ENCODE results near the gene SPECC1.

Gene SPECC1

GRCh38 chr17:20241855-20242254, 232.7 kb downstream of the SPECC1 start:
- Histone ChIP-seq H3K4me3 (replicated peaks; ENCODE audit: low read depth, low read length) (no peak overlapping the region), H3K27me3 (replicated peaks; ENCODE audit: control insufficient read depth, insufficient read depth, low read length) (no peaks in the 10 kb centered on the region), H3K36me3 (ENCODE audit: control insufficient read depth, insufficient read depth, low read length) (no peaks in the 10 kb centered on the region; the same call in none of the 2 replicates)
- no peak for DNase-seq (ENCODE audit: extremely low read depth, insufficient read length)
- TF ChIP-seq CTCF (IDR thresholded peaks at IDR 0.05; ENCODE audit: insufficient read depth, low read length, poor library complexity, severe bottlenecking) = no peak

- DNase-seq (ENCODE audit: extremely low read depth, insufficient read length) = no peak
These were observed 233.1 kb downstream of the SPECC1 start for GRCh38 chr17:20242271-20242670.

GRCh38 chr17:20243524-20243923, 234.4 kb downstream of the SPECC1 start:
- no peak for TF ChIP-seq CTCF (IDR thresholded peaks at IDR 0.05; ENCODE audit: insufficient read depth, low read length, poor library complexity, severe bottlenecking)
- Histone ChIP-seq H3K27me3 (replicated peaks; ENCODE audit: control insufficient read depth, insufficient read depth, low read length) (no peaks in the 10 kb centered on the region), H3K4me3 (replicated peaks; ENCODE audit: low read depth, low read length) (no peak overlapping the region), H3K36me3 (ENCODE audit: control insufficient read depth, insufficient read depth, low read length) (peaks cover 6% of the 10 kb centered on the region; the same call in 1 of the 2 replicates)
- DNase-seq (ENCODE audit: extremely low read depth, insufficient read length) = no peak

More at GRCh38 chr17:20242271-20242670, 233.1 kb downstream of the SPECC1 start:
- Histone ChIP-seq H3K4me3 (replicated peaks; ENCODE audit: low read depth, low read length) (no peak overlapping the region), H3K27me3 (replicated peaks; ENCODE audit: control insufficient read depth, insufficient read depth, low read length) (no peaks in the 10 kb centered on the region), H3K36me3 (ENCODE audit: control insufficient read depth, insufficient read depth, low read length) (no peaks in the 10 kb centered on the region; the same call in none of the 2 replicates)
- TF ChIP-seq CTCF (IDR thresholded peaks at IDR 0.05; ENCODE audit: insufficient read depth, low read length, poor library complexity, severe bottlenecking) = no peak

GRCh38 chr17:20244671-20245070, 235.5 kb downstream of the SPECC1 start:
- peaks cover 6% of the 10 kb centered on the region; the same call in 1 of the 2 replicates for H3K36me3 ChIP-seq (ENCODE audit: control insufficient read depth, insufficient read depth, low read length)
- no peak for TF ChIP-seq CTCF (IDR thresholded peaks at IDR 0.05; ENCODE audit: insufficient read depth, low read length, poor library complexity, severe bottlenecking)
- no peak for DNase-seq (ENCODE audit: extremely low read depth, insufficient read length)

GRCh38 chr17:20246692-20247091, 237.5 kb downstream of the SPECC1 start:
- Histone ChIP-seq H3K27me3 (replicated peaks; ENCODE audit: control insufficient read depth, insufficient read depth, low read length) (no peaks in the 10 kb centered on the region), H3K4me3 (replicated peaks; ENCODE audit: low read depth, low read length) (no peak overlapping the region), H3K36me3 (ENCODE audit: control insufficient read depth, insufficient read depth, low read length) (peaks cover 6% of the 10 kb centered on the region; the same call in 1 of the 2 replicates)
- no peak for TF ChIP-seq CTCF (IDR thresholded peaks at IDR 0.05; ENCODE audit: insufficient read depth, low read length, poor library complexity, severe bottlenecking)
- no peak for DNase-seq (ENCODE audit: extremely low read depth, insufficient read length)

More at GRCh38 chr17:20244671-20245070, 235.5 kb downstream of the SPECC1 start:
- no peak overlapping the region for H3K4me3 ChIP-seq (replicated peaks; ENCODE audit: low read depth, low read length)
- no peaks in the 10 kb centered on the region for H3K27me3 ChIP-seq (replicated peaks; ENCODE audit: control insufficient read depth, insufficient read depth, low read length)

GRCh38 chr17:20253323-20253722, 244.2 kb downstream of the SPECC1 start:
- DNase-seq (ENCODE audit: extremely low read depth, insufficient read length) = no peak
- Histone ChIP-seq H3K4me3 (replicated peaks; ENCODE audit: low read depth, low read length) (no peak overlapping the region), H3K27me3 (replicated peaks; ENCODE audit: control insufficient read depth, insufficient read depth, low read length) (no peaks in the 10 kb centered on the region), H3K36me3 (ENCODE audit: control insufficient read depth, insufficient read depth, low read length) (peaks cover 5% of the 10 kb centered on the region)
- no peak for TF ChIP-seq CTCF (IDR thresholded peaks at IDR 0.05; ENCODE audit: insufficient read depth, low read length, poor library complexity, severe bottlenecking)
